GM12891 (cell line): ENCODE data around the gene GDF3.
A peak's percentile ranks its signal among the peaks of the same experiment; 100 is the strongest.
"Not testable (repeated sequence)": the region's sequence is repeated elsewhere in the genome, so short reads cannot be mapped to it uniquely, and the experiment has no call there.

Experiments
- DNase-seq: peaks from one replicate; pipeline ENCODE4 v3.0.0; 2011; ENCODE audit warnings: low spot score; ENCODE audit not compliant: insufficient read length
- FAIRE-seq: peaks from 2 replicates; lab custom pipeline; 2011; peaks lifted over from hg19 to GRCh38; lab: Jason Lieb, UNC
- PAX5 ChIP-seq: IDR thresholded peaks from 2 replicates; pipeline ENCODE4 v1.6.1; 2011; ENCODE audit warnings: low read length, moderate library complexity, mild to moderate bottlenecking; ENCODE audit not compliant: insufficient read depth, severe bottlenecking
- POLR2A ChIP-seq: IDR thresholded peaks from 2 replicates; pipeline ENCODE4 v1.6.1; 2011; ENCODE audit warnings: low read depth, low read length, control low read depth
- POLR2AphosphoS5 ChIP-seq: IDR thresholded peaks from 2 replicates; pipeline ENCODE4 v1.6.1; 2011; ENCODE audit warnings: low read depth, low read length, control low read depth
- POU2F2 ChIP-seq: IDR thresholded peaks from 2 replicates; pipeline ENCODE4 v1.6.1; 2011; ENCODE audit warnings: low read depth, mild to moderate bottlenecking, control low read depth, low read length, moderate library complexity
- SPI1 ChIP-seq: IDR thresholded peaks from 2 replicates; pipeline ENCODE4 v1.6.1; 2011; ENCODE audit warnings: low read depth, low read length, control low read depth
- TAF1 ChIP-seq: IDR thresholded peaks from 2 replicates; pipeline ENCODE4 v1.6.1; 2011; ENCODE audit warnings: low read depth, low read length, control low read depth

GDF3 gene

DNA sequence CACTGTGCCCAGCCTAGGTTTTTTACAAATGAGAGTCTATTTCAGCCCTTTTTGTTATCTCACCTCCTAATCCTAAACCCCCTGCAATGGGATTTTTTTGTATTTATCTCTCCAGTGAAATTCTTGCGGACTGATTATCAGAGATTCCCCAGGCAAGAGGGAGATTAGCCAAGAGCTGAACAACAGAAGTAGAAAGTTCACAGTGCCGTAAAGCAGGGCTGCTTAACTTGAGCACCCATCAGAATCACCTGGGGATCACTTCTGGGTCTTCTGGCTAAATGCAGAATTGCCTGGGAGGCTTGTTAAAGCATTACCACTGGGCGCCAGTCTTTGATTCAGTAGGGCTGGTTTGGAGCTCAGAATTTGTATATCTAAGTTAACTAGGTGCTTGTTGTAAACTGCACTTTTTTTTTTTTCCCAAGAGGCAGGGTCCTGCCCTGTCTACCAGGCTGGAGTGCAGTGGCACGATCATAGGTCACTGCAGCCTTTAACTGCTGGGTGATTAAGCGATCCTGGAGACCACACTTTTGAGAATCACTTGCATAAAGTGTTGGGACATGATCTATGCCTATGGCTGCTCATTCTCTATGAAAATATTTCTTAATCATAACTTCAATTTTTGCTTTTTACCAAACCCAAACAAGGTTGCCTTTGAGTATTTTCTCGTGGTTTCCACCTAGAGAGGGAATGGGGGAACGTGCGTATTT lies 14.5 kb upstream of the GDF3 start:
- DNase-seq (no peak), FAIRE-seq (no peak)
- TF ChIP-seq POLR2A = no peak
- no peak for TF ChIP-seq POLR2AphosphoS5
- no peak for TF ChIP-seq POU2F2
- TF ChIP-seq PAX5 = no peak
- no peak for TF ChIP-seq SPI1
- TF ChIP-seq TAF1 = no peak

DNA sequence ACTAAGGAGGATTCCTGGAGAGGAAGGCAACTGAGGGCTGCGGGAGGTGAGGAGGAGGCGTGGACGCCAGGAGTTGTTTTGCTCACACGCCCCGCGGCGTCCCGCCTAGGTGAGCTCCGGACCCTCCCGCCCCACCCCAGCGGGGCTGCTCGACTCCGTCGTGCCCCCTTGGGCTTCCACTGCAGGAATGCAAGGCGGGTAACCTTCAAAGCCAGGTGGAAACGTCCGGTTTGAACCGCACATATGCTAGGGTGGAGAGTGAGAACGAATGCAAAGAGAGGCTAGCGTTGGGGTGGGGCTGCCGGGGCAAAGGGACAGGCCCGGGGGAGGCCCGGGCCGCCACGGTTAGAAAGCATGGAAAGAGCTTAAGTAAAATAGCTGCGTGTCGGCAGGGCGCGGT lies 10.3 kb upstream of the GDF3 start:
- FAIRE-seq (no peak), DNase-seq (no peak)
- TF ChIP-seq POU2F2 (no peak), POLR2A (no peak), SPI1 (no peak), TAF1 (no peak), POLR2AphosphoS5 (no peak), PAX5 (no peak)

DNA sequence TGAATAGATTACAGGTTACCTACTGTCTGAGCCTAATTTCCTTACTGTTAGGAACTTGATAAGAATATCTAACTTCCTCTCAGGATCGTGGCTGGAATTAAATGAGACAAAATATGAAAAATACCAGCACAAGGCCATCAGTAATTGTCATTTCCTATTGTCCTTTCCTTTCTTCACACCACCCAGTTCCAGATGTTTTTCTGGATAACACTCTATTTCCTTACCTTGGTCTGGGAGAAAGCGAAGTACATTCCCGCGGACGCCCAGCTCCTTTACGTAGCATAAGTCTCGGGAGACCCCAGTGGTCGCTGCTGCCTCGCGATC lies 376 bp downstream of the GDF3 start:
- FAIRE-seq = no peak

DNA sequence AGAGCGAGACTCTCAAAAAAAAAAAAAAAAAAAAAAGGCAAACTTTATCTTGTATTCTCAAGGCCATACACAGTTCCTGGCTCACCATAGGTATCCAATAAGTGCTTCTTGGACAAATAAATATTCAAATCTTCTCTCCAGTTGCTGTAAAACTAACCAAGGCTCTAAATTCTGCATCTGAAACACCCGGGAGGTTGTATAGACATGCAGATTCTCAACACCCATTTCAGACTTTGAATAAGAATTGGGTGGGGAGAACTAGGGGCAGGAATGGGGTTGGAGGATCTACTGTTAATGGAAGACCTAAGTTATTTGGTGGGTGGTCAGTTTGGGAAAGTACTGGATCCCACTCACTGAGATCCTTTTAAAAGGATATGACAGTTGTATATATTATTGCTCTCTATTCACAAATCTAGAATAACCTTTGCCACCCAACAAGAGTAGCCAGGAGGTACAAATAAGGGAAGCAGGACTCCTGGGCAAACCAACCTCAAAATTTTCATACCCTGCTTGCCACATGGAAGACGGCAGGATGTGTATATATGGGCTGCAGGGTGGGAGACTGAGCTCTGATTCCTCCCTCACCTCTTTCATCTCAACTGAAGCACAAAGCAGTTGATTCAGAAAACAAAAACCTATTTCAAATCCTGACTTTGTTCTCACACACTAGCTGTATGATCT lies 879 bp downstream of the GDF3 start:
- no peak for TF ChIP-seq POLR2A
- no peak for TF ChIP-seq TAF1
- no peak for TF ChIP-seq POU2F2
- TF ChIP-seq PAX5 = no peak
- no peak for DNase-seq
- FAIRE-seq = no peak

More for the DNA sequence above, 376 bp downstream of the GDF3 start:
- DNase-seq = no peak
- no peak for TF ChIP-seq POLR2A
- no peak for TF ChIP-seq PAX5
- TF ChIP-seq SPI1 = no peak
- no peak for TF ChIP-seq POU2F2
- no peak for TF ChIP-seq POLR2AphosphoS5
- no peak for TF ChIP-seq TAF1

DNA sequence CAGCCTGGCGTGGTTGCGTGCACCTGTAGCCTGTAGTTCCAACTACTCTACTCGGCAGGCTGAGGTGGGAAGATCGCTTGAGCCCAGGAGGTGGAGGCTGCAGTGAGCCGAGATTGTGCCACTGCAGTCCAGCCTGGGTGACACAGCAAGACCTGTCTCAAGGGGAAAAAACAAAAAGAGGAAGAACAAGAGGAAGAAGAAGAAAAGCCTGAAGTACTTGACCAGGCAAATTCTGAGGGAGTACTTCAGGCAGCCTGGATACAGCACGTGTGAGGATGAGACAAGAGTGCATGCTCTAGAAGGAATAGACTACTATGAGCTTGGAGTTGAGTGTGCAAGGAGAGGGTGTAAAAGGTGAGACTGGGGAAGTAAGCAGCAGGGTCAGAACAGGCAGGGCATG lies 1.8 kb downstream of the GDF3 start:
- TF ChIP-seq SPI1 (no peak), TAF1 (no peak), POLR2AphosphoS5 (no peak), POU2F2 (no peak), PAX5 (no peak), POLR2A (no peak)
- no peak for DNase-seq

DNA sequence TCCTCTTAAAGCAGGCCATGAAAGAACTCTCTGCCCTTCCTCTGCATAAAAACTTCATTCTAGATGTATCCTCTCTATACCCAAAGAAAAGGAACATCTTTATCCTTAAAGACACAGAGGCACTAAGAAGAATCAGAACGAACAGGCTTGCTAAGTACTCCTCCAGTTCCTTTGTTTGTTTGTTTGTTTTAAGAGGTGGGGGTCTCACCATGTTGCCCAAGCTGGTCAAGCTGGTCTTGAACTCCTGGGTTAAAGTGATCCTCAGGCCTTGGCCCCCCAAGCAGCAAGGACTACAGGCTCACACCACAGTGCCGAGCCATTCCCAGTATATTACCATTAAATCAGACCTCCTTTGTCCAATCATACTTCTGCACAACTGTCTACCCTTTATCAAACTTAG lies 14.0 kb downstream of the GDF3 start:
- DNase-seq = no peak
- no peak for FAIRE-seq
- TF ChIP-seq POU2F2 (no peak), TAF1 (no peak), SPI1 (no peak), POLR2AphosphoS5 (no peak), PAX5 (no peak), POLR2A (no peak)

More for the DNA sequence above, 1.8 kb downstream of the GDF3 start:
- FAIRE-seq = no peak

DNA sequence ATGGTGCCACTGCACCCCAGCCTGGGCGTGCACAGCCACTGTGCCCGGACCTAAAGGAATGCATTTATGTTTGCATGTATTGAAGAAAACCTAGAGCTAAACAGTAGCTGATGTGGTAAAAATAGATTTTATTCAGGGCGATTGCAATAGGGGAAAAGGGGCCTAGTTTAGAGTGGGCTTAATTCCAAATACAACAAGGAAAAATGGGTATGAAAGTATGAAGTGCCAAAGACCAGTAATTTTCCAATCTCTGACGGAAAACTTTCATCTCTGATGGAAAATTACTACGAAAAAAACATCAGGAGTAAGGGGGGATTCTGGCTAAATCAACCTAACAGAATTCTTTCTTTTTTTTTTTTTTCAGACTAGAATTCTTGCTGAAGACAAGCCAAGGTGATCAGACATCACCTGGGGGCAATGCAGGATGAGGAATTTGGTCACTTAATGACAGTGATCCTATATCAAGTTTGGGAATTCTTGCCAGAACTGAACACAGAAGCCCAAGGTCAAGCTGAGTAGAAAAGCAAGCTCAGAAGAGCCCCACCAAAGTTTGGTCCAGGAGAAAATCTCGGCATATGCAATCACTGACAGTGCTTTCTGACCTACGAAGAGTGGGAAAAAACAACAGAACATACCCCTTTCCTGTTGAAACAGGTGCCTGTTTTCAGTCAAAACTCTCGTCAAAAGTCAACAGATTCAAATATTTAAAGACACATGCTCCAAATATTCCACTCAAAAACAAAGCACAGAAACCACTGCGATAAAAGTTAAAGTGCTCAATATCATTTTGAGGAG lies 16.1 kb downstream of the GDF3 start:
- DNase-seq (no peak), FAIRE-seq (no peak)
- TF ChIP-seq POLR2A = no peak
- TF ChIP-seq POLR2AphosphoS5 = no peak
- no peak for TF ChIP-seq SPI1
- no peak for TF ChIP-seq POU2F2
- TF ChIP-seq TAF1 = no peak
- no peak for TF ChIP-seq PAX5

DNA sequence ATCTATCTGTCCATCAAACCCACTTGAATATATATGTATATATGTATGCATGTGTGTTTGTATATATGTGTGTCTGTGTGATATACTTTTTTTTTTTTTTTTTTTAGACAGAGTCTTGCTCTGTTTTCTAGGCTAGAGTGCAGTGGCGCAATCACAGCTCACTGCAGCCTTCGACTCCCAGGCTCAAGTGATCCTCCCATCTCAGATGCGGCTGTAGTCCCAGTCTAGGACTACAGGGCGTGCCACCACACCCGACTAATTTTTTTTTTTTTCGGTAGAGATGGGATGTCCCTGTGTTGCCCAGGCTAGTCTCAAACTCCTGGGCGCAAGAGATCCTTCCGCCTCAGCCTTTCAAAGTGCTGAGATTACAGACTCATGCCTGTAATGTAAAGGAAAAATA lies 16.8 kb downstream of the GDF3 start:
- DNase-seq (no peak), FAIRE-seq (no peak)
- TF ChIP-seq POU2F2 = no peak
- TF ChIP-seq PAX5 = no peak
- no peak for TF ChIP-seq POLR2A

DNA sequence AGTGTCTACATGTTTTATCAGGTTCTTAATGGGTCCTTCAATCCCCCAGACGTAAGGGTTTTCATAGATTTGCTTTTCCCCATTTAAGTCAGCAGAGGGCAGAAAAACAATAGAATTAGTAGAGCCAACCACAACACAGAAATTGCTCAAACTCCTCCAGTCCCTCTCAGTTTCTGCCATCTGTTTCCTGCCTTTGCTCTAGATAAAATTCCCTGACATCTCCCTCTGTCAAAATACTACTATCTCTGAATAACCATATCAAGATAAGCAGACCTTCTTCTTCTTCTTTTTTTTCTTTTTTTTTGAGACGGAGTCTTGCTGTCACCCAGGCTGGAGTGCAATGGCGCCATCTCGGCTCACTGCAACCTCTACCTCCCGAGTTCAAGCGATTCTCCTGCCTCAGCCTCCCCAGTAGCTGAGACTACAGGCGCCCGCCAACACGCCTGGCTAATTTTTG lies 18.1 kb downstream of the GDF3 start:
- not testable (repeated sequence) for FAIRE-seq
- peak; percentile 37 for DNase-seq

- not testable (repeated sequence) for FAIRE-seq, DNase-seq
These were observed 20.1 kb downstream of the GDF3 start for GRCh38 chr12:7675455-7675854.
